LNCAP (cell line): ENCODE data around the gene ZNF417.

ENCODE experiments used
- CTCF ChIP-seq: fragments of 450-650 bp; IDR thresholded peaks from 2 replicates; pipeline ENCODE4 v1.5.1; 2017; ENCODE audit warnings: mild to moderate bottlenecking

Gene ZNF417

GRCh38 chr19:57886046-57886445 lies 30.3 kb downstream of the ZNF417 start:
- no peak for TF ChIP-seq CTCF

- TF ChIP-seq CTCF, result no peak
These were observed 43.9 kb downstream of the ZNF417 start for GRCh38 chr19:57872450-57872849.

- TF ChIP-seq CTCF, result no peak
These were observed 46.2 kb downstream of the ZNF417 start for GRCh38 chr19:57870225-57870624.

GRCh38 chr19:57867868-57868492 lies 48.4 kb downstream of the ZNF417 start:
- TF ChIP-seq CTCF, result no peak
